ENCODE measurements around the gene OTP.

Gene OTP

GRCh38 chr5:77635067-77635916 is 3.2 kb downstream of the OTP start:
- no peak for TF ChIP-seq CTCF (IDR thresholded peaks at IDR 0.05; ENCODE audit: insufficient read depth, low read depth, low read length, missing control alignments)
- DNase-seq (ENCODE audit: low read depth), result peak; percentile 50
- no peak overlapping the region for H3K4me3 ChIP-seq (ENCODE audit: low read length)

- no peak overlapping the region for H3K4me3 ChIP-seq (ENCODE audit: low read length)
- DNase-seq (ENCODE audit: low read depth), result no peak
- TF ChIP-seq CTCF (IDR thresholded peaks at IDR 0.05; ENCODE audit: insufficient read depth, low read depth, low read length, missing control alignments), result no peak
Measured at GRCh38 chr5:77633709-77634108, 4.8 kb downstream of the OTP start.

- DNase-seq (ENCODE audit: low read depth), result no peak
- TF ChIP-seq CTCF (IDR thresholded peaks at IDR 0.05; ENCODE audit: insufficient read depth, low read depth, low read length, missing control alignments), result no peak
- H3K4me3 ChIP-seq (ENCODE audit: low read length), result no peak overlapping the region
Measured at GRCh38 chr5:77633207-77633675, 5.3 kb downstream of the OTP start.

- no peak overlapping the region for H3K4me3 ChIP-seq (ENCODE audit: low read length)
- no peak for TF ChIP-seq CTCF (IDR thresholded peaks at IDR 0.05; ENCODE audit: insufficient read depth, low read depth, low read length, missing control alignments)
- peak; percentile 49 for DNase-seq (ENCODE audit: low read depth)
Measured at GRCh38 chr5:77632526-77633206, 5.8 kb downstream of the OTP start.

- H3K4me3 ChIP-seq (ENCODE audit: low read length), result peak overlapping the region; percentile 14
Measured at GRCh38 chr5:77630114-77630680, 8.3 kb downstream of the OTP start.

More at GRCh38 chr5:77630114-77630680, 8.3 kb downstream of the OTP start:
- DNase-seq (ENCODE audit: low read depth), result peak; percentile 16
- no peak for TF ChIP-seq CTCF (IDR thresholded peaks at IDR 0.05; ENCODE audit: insufficient read depth, low read depth, low read length, missing control alignments)

Data from epithelial cell of esophagus (primary cell).